Lower lobe of right lung (tissue), 2 donors: ENCODE data around the gene MID2. TPM values are rescaled to one million over a fixed set of nuclear protein-coding genes. Genes with fewer than 3 reads are reported as not detected.

Experiments
- ATAC-seq, 2 donors: fragments of 200-7000 bp; cut with Tn5 transposase; one replicate each; pipeline ENCODE4 v1.9.1; 2020 to 2022; ENCODE audit warnings: mild to moderate bottlenecking in 2 of 2, moderate library complexity in 2 of 2
- DNase-seq: peaks from one replicate; pipeline ENCODE4 v3.0.0-alpha.2; 2020
- H3K27ac ChIP-seq: fragments of 200-600 bp; one replicate; pipeline ENCODE4 v1.8.0; 2022
- H3K27me3 ChIP-seq: fragments of 200-600 bp; one replicate; pipeline ENCODE4 v1.8.0; 2022; ENCODE audit warnings: low read depth
- H3K36me3 ChIP-seq: fragments of 200-600 bp; one replicate; pipeline ENCODE4 v1.8.0; 2022; ENCODE audit warnings: mild to moderate bottlenecking
- H3K4me1 ChIP-seq: fragments of 200-600 bp; one replicate; pipeline ENCODE4 v1.8.0; 2022
- H3K4me3 ChIP-seq: fragments of 200-600 bp; one replicate; pipeline ENCODE4 v1.8.0; 2022; ENCODE audit warnings: mild to moderate bottlenecking
- H3K9me3 ChIP-seq: fragments of 200-600 bp; one replicate; pipeline ENCODE4 v1.8.0; 2022
- CTCF ChIP-seq: fragments of 200-600 bp; IDR thresholded peaks from one replicate; pipeline ENCODE4 v1.8.0; 2022; ENCODE audit warnings: antibody characterized with exemption, mild to moderate bottlenecking
- intact Hi-C: fragments of 100-400 bp; cut with DNase I; formaldehyde crosslinking; loops from one replicate; pipeline ENCODE4 v1.11.0; 2022
- total RNA-seq: library from RNA; stranded (reverse); fragmentation: NEBNext Ultra II Directional; extraction: Animal tissue kit (Norgen Biotek cat#: 25700); gene quantifications from one replicate; pipeline ENCODE4 v1.2.1, GENCODE V29; 2021
- donor health status: DM: no; HTN: yes; CAD: no; lungs with severe emphysema.

Gene MID2
- total RNA-seq, 1 donor from 2014 or later: 20.3 TPM

GRCh38 chrX:107857837-107858236, 32.2 kb downstream of the MID2 start:
- DNase-seq (no peak), ATAC-seq (no peak)
- H3K4me3 ChIP-seq: no peak overlapping the region
- no peaks in the 10 kb centered on the region for H3K4me1 ChIP-seq
- intact Hi-C loops: no loop called here
- no peaks in the 10 kb centered on the region for H3K36me3 ChIP-seq
- H3K27me3 ChIP-seq: no peaks in the 10 kb centered on the region
- no peaks in the 10 kb centered on the region for H3K9me3 ChIP-seq
- H3K27ac ChIP-seq: no peak overlapping the region
- TF ChIP-seq CTCF: no peak

DNA sequence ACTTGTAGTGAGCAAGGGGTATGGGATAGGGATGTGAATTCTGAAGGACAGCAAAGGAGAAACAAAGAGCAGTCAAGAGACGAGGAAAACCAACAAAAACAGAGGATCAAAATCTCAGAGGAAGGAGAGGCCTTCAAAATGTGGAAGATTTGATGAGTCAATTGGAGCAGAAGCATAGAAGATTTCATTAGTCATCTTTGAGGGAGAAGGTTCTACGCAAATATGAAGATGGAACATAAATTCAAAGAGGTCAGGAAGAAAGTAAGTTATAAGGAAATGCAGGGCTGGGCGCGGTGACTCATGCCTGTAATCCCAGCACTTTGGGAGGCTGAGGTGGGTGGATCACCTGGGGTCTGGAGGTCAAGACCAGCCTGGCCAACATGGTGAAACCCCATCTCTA, 35.4 kb downstream of the MID2 start:
- DNase-seq (no peak), ATAC-seq (no peak)
- H3K27me3 ChIP-seq: no peaks in the 10 kb centered on the region
- no peaks in the 10 kb centered on the region for H3K4me1 ChIP-seq
- H3K27ac ChIP-seq: no peak overlapping the region
- H3K4me3 ChIP-seq: no peak overlapping the region
- TF ChIP-seq CTCF: no peak
- no peaks in the 10 kb centered on the region for H3K36me3 ChIP-seq
- no peaks in the 10 kb centered on the region for H3K9me3 ChIP-seq
- intact Hi-C loops: no loop called here

DNA sequence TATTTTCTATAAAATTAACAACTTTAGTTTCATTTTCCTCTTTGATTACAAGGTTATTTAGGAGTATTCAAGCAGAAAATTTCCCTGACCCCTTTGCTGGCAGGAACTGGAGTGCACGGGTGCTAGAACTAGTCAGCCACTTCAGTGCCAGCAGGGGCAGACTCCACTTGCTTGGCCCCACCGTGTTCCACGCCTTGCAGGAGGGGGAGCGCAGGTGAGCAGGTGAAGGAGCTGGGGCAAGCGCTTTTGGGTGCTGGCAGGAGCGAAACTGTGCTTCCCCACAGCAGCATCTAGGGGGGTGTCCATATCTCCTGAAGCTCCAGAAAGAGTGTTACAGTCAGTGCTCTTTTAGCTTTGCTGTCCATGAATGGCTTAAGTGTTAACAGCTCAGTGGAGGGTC, 45.5 kb downstream of the MID2 start:
- H3K4me1 ChIP-seq: no peaks in the 10 kb centered on the region
- H3K27me3 ChIP-seq: no peaks in the 10 kb centered on the region
- no peak for TF ChIP-seq CTCF
- no peak overlapping the region for H3K27ac ChIP-seq
- intact Hi-C loops: no loop called here
- DNase-seq (no peak), ATAC-seq (no peak)
- H3K9me3 ChIP-seq: no peaks in the 10 kb centered on the region
- no peak overlapping the region for H3K4me3 ChIP-seq
- no peaks in the 10 kb centered on the region for H3K36me3 ChIP-seq

GRCh38 chrX:107878106-107878505, 52.4 kb downstream of the MID2 start:
- no peak for DNase-seq
- no peaks in the 10 kb centered on the region for H3K27me3 ChIP-seq
- intact Hi-C loops: no loop called here
- no peak for TF ChIP-seq CTCF
- no peaks in the 10 kb centered on the region for H3K9me3 ChIP-seq
- H3K27ac ChIP-seq: no peak overlapping the region
- H3K36me3 ChIP-seq: no peaks in the 10 kb centered on the region
- no peak overlapping the region for H3K4me3 ChIP-seq
- H3K4me1 ChIP-seq: no peaks in the 10 kb centered on the region
- no peak for ATAC-seq

DNA sequence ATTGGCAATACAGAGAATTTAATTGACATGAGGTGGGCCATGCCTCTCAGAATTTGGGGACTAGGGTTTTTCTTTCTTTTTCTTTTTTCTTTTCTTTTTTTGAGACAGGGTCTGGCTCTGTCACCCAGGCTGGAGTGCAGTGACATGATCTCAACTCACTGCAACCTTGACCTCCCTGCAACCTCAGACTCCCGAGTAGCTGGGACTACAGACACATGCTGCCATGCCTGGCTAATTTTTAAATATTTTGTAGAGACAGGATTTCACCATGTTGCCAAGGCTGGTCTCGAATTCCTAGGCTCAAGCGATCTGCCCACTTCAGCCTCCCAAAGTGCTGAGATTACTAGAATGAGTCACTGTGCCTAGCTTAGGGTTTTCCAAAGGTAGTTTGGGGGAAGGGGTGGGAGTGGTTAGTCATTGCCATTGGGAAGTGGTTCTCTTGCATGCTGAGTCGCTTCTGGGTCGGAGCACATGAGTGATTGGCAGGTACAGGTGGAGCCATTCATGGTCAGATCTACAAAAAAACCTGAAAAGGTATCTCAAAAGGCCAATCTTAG, 54.5 kb downstream of the MID2 start:
- TF ChIP-seq CTCF: no peak

DNA sequence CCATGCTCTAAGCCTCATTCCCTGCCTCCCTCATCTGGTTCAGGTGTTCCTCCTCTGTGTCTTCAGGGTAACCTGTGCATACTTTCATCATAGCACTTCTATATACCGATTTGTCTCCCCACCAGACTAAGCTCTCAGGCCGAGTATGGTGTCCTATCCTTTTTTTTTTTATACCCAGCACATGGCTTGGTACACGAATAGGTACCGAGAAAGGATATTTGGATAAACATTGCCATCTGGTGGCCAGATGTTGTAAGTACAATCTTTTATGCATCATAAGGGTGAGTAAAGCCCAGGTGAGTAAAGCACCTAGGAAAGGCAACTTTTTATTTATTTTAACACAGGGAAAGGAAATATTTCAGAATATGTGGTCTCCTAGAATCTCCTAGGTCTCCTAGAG, 68.4 kb downstream of the MID2 start:
- intact Hi-C loops: no loop called here
- Histone ChIP-seq H3K4me3 (no peak overlapping the region), H3K36me3 (no peaks in the 10 kb centered on the region), H3K4me1 (no peaks in the 10 kb centered on the region), H3K9me3 (no peaks in the 10 kb centered on the region), H3K27me3 (no peaks in the 10 kb centered on the region), H3K27ac (no peak overlapping the region)
- ATAC-seq (peak in 1 of 2 donors; percentile 79), DNase-seq (no peak)
- peak; percentile 50 for TF ChIP-seq CTCF

More for the DNA sequence above, 54.5 kb downstream of the MID2 start:
- Histone ChIP-seq H3K36me3 (no peaks in the 10 kb centered on the region), H3K27me3 (no peaks in the 10 kb centered on the region), H3K27ac (no peak overlapping the region), H3K4me3 (no peak overlapping the region), H3K9me3 (no peaks in the 10 kb centered on the region), H3K4me1 (no peaks in the 10 kb centered on the region)
- ATAC-seq (no peak), DNase-seq (no peak)
- intact Hi-C loops: no loop called here
